HEK293T (cell line): ENCODE data around the gene HOXB4.

ENCODE experiments used
- CTCF ChIA-PET: fragments of 350-600 bp; formaldehyde crosslinking; extraction: SDS; loops from one replicate; lab custom pipeline; 2021; ENCODE audit warnings: antibody characterized with exemption, inconsistent platforms; lab: Yijun Ruan, JAX
- POLR2A ChIA-PET: fragments of 350-600 bp; formaldehyde crosslinking; extraction: SDS; loops from one replicate; lab custom pipeline; 2020; ENCODE audit warnings: antibody characterized with exemption, inconsistent platforms; lab: Yijun Ruan, JAX
- DNase-seq: peaks from one replicate; pipeline ENCODE4 v3.0.0; 2012; ENCODE audit warnings: mixed read lengths; ENCODE audit errors: extremely low spot score
- ARNT ChIP-seq: fragments of 450-650 bp; IDR thresholded peaks from 2 replicates; pipeline ENCODE4 v1.6.1; 2017; ENCODE audit warnings: mild to moderate bottlenecking
- BHLHE40 ChIP-seq: fragments of 450-650 bp; IDR thresholded peaks from 2 replicates; pipeline ENCODE4 v1.6.1; 2016; ENCODE audit warnings: mild to moderate bottlenecking, moderate library complexity, borderline replicate concordance
- CTBP1 ChIP-seq: fragments of 450-650 bp; IDR thresholded peaks from 2 replicates; pipeline ENCODE4 v1.6.1; 2016; ENCODE audit warnings: borderline replicate concordance
- ELF4 ChIP-seq: fragments of 450-650 bp; IDR thresholded peaks from 2 replicates; pipeline ENCODE4 v1.6.1; 2017; ENCODE audit warnings: antibody characterized with exemption
- FOXA1 ChIP-seq: fragments of 450-650 bp; IDR thresholded peaks from 2 replicates; pipeline ENCODE4 v1.6.1; 2016; ENCODE audit warnings: mild to moderate bottlenecking
- FOXK2 ChIP-seq: fragments of 450-650 bp; IDR thresholded peaks from 2 replicates; pipeline ENCODE4 v1.6.1; 2016; ENCODE audit warnings: mild to moderate bottlenecking
- FOXM1 ChIP-seq: fragments of 450-650 bp; IDR thresholded peaks from 2 replicates; pipeline ENCODE4 v1.6.1; 2017; ENCODE audit warnings: mild to moderate bottlenecking, borderline replicate concordance
- HDGF ChIP-seq: fragments of 450-650 bp; IDR thresholded peaks from 2 replicates; pipeline ENCODE4 v1.6.1; 2017; ENCODE audit warnings: antibody characterized with exemption, borderline replicate concordance
- L3MBTL2 ChIP-seq: fragments of 450-650 bp; conservative IDR thresholded peaks from 2 replicates; pipeline ENCODE4 v1.6.1; 2016; ENCODE audit warnings: mild to moderate bottlenecking
- LEF1 ChIP-seq: fragments of 450-650 bp; IDR thresholded peaks from 2 replicates; pipeline ENCODE4 v1.6.1; 2017; ENCODE audit warnings: mild to moderate bottlenecking, borderline replicate concordance
- NFRKB ChIP-seq: fragments of 450-650 bp; IDR thresholded peaks from 2 replicates; pipeline ENCODE4 v1.6.1; 2016; ENCODE audit warnings: mild to moderate bottlenecking, moderate library complexity
- SP1 ChIP-seq: fragments of 450-650 bp; IDR thresholded peaks from 2 replicates; pipeline ENCODE4 v1.6.1; 2017
- SUZ12 ChIP-seq: fragments of 450-650 bp; IDR thresholded peaks from 2 replicates; pipeline ENCODE4 v1.6.1; 2016; ENCODE audit warnings: mild to moderate bottlenecking
- TARDBP ChIP-seq: fragments of 450-650 bp; IDR thresholded peaks from 2 replicates; pipeline ENCODE4 v1.6.1; 2016
- ZNF384 ChIP-seq: fragments of 450-650 bp; IDR thresholded peaks from 2 replicates; pipeline ENCODE4 v1.6.1; 2016
- TF ChIP-seq, protein P1 (sequence below): fragments of 450-650 bp; IDR thresholded peaks from 2 replicates; pipeline ENCODE4 v1.6.1; 2016

HOXB4 gene

DNA sequence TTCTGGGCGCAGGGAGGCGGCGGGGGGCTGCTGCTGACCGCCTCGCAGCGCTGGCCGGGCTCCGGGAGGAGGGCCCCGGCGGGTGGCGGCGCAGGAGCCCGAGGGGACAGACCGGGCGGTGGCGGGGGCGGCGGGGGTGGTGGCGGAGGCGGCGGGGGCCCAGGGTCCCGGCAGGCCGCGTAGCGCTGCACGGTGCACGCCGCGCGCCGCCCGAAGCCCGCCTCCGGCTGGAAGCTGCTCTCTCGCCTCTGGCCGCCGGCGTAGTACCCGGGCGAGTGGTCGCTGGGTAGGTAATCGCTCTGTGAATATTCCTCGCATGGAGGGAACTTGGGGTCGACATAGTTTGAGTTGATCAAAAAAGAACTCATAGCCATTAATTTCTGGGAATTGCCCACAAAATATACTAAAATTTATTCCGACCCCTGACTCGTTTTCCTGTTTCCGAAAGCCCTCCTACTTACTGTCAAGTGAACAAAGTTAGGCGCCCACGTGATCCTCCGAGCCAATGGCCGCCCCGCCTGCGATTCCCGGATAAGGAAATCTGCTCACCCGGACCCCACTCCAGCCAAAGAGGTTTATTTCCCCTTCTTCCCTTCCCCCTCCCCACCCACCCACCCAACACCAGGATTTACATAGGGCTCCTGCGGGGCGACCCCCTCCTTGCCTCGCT, at the start of gene HOXB4:
Gene HOXB4, minus strand, starts transcription at position 405 of the 670 bp plus-strand sequence. Its CDS starts 31 bp downstream, at position 374.
- no peak for DNase-seq
- ChIA-PET POLR2A (interaction anchor here (3.4 kb wide), 1 partner anchor 11 kb away, joined by 19 read pairs; the partner anchor contains the start of gene HOXB3), CTCF (interaction anchor here (1.0 kb wide), 1 partner anchor 43 kb away, joined by 4 read pairs; no protein-coding TSS in a partner anchor)

DNA sequence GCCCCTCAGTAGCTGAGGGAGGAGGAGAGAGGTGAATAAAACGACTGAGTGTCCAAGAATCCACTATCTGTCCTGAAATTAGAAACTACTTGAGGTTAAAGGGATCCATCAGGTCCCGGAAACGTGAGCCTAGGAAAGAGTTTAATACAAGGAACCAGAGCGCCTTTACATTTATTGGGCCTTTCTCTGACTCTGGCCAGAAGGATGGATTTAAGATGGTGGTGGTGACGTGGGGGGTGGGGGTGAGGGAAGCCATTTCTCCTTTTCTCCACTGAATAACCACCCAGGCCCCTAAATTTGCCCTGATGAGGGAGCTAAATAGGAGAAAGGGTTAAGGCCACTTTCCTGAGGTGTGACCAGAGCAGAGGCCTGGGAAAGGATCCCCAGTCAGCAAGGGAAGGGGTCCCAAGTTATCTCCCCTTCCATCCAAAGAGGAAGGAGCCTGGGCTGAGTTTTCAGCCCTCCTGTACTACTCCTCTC, 49.0 kb upstream of the HOXB4 start:
- ChIA-PET CTCF (interaction anchor here (3.1 kb wide), 1 partner anchor 10 kb away, joined by 23 read pairs; no protein-coding TSS in a partner anchor), POLR2A (interaction anchor here (1.1 to 4.0 kb wide), 4 partner anchors 10 to 19 kb away, joined by 4 to 23 read pairs (median 5); partner anchors contain the start of gene HOXB8)

More for the DNA sequence above, at the start of gene HOXB4:
- TF ChIP-seq TARDBP: no peak
- TF ChIP-seq ARNT: no peak
- no peak for TF ChIP-seq NFRKB
- no peak for TF ChIP-seq ELF4
- no peak for TF ChIP-seq ZNF384
- TF ChIP-seq, protein P1, sequence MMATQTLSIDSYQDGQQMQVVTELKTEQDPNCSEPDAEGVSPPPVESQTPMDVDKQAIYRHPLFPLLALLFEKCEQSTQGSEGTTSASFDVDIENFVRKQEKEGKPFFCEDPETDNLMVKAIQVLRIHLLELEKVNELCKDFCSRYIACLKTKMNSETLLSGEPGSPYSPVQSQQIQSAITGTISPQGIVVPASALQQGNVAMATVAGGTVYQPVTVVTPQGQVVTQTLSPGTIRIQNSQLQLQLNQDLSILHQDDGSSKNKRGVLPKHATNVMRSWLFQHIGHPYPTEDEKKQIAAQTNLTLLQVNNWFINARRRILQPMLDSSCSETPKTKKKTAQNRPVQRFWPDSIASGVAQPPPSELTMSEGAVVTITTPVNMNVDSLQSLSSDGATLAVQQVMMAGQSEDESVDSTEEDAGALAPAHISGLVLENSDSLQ: no peak
- no peak for TF ChIP-seq FOXK2
- TF ChIP-seq HDGF: no peak
- TF ChIP-seq FOXM1: no peak
- TF ChIP-seq SP1: no peak
- TF ChIP-seq LEF1: no peak
- TF ChIP-seq FOXA1: no peak
- no peak for TF ChIP-seq SUZ12
- TF ChIP-seq CTBP1: no peak
- no peak for TF ChIP-seq BHLHE40
- no peak for TF ChIP-seq L3MBTL2

GRCh38 chr17:48626245-48627117, 48.3 kb upstream of the HOXB4 start, which contains the start of gene HOXB9:
Gene HOXB9 (minus strand): TSS chr17:48626358. CDS start chr17:48626269, 89 bp downstream.
- POLR2A ChIA-PET: interaction anchor here (0.8 to 4.0 kb wide), 15 partner anchors 10 to 470 kb away, joined by 3 to 23 read pairs (median 4); partner anchors contain the start of genes HOXB13 and HOXB8
- CTCF ChIA-PET: interaction anchor here (0.8 to 3.1 kb wide), 2 partner anchors 10 to 14 kb away, joined by 3 to 23 read pairs; no protein-coding TSS in a partner anchor
- TF ChIP-seq ELF4: no peak
- TF ChIP-seq, protein P1: peak; percentile 99
- TF ChIP-seq FOXM1: peak; percentile 96
- peak; percentile 99 for TF ChIP-seq CTBP1
- TF ChIP-seq ARNT: peak; percentile 85
- TF ChIP-seq LEF1: peak; percentile 84
- no peak for TF ChIP-seq HDGF
- DNase-seq: peak; percentile 92

More for the DNA sequence above, 49.0 kb upstream of the HOXB4 start:
- TF ChIP-seq TARDBP: no peak
- no peak for TF ChIP-seq CTBP1
- DNase-seq: no peak

DNA sequence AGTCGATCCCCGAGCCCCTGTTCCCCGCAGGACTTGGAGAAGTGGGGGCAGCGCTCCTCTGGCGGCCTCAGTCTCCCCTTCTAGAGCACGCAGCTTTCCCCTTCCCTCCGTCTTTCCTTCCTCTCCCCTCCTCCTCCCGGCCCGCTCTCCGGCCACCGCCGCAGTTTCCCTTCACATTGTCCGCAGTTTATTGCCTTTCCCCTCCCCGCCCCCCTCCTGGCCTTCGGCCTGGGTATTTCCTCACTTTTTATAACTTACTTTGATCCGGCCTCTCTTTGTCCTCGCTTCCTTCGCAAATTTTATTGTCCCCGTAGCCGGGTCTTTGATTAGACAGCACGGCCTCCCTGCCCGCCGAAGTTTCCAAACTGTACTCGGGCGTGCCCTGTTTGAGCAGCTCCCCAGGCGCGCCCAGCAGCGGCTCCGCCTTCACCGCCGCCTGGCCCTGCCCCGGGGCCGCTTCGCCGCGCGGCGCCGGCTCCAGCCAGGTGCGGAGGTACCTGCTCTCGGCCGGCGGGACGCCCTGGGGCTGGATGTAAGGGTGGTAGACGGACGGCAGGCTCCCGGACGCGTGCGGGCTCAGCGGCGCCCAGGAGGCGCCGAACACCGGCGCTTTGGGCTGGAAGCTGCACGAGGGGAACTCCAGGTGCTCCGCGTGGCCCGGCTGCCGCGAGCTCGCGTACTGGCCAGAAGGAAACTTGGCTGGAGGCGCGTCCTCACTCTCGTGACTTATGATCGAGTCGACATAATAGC, 47.5 kb upstream of the HOXB4 start:
- no peak for DNase-seq
- no peak for TF ChIP-seq LEF1
- no peak for TF ChIP-seq TARDBP
- no peak for TF ChIP-seq SP1
- no peak for TF ChIP-seq ZNF384
- TF ChIP-seq SUZ12: no peak
- no peak for TF ChIP-seq ARNT
- no peak for TF ChIP-seq CTBP1
- no peak for TF ChIP-seq FOXA1
- no peak for TF ChIP-seq NFRKB
- no peak for TF ChIP-seq HDGF
- no peak for TF ChIP-seq FOXK2
- TF ChIP-seq BHLHE40: no peak
- TF ChIP-seq FOXM1: no peak
- no peak for TF ChIP-seq L3MBTL2
- no peak for TF ChIP-seq ELF4
- TF ChIP-seq, protein P1: no peak
- ChIA-PET CTCF (interaction anchor here (0.8 to 3.1 kb wide), 2 partner anchors 11 to 13 kb away, joined by 3 to 23 read pairs; no protein-coding TSS in a partner anchor), POLR2A (interaction anchor here (0.8 to 4.0 kb wide), 18 partner anchors 10 to 470 kb away, joined by 3 to 23 read pairs (median 4); partner anchors contain the start of genes HOXB13 and HOXB8)
